Measurements from ENCODE around the gene MAGEH1.
"Not testable (repeated sequence)": the region's sequence is repeated elsewhere in the genome, so short reads cannot be mapped to it uniquely, and the experiment has no call there.

Gene MAGEH1, protein sequence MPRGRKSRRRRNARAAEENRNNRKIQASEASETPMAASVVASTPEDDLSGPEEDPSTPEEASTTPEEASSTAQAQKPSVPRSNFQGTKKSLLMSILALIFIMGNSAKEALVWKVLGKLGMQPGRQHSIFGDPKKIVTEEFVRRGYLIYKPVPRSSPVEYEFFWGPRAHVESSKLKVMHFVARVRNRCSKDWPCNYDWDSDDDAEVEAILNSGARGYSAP

DNA sequence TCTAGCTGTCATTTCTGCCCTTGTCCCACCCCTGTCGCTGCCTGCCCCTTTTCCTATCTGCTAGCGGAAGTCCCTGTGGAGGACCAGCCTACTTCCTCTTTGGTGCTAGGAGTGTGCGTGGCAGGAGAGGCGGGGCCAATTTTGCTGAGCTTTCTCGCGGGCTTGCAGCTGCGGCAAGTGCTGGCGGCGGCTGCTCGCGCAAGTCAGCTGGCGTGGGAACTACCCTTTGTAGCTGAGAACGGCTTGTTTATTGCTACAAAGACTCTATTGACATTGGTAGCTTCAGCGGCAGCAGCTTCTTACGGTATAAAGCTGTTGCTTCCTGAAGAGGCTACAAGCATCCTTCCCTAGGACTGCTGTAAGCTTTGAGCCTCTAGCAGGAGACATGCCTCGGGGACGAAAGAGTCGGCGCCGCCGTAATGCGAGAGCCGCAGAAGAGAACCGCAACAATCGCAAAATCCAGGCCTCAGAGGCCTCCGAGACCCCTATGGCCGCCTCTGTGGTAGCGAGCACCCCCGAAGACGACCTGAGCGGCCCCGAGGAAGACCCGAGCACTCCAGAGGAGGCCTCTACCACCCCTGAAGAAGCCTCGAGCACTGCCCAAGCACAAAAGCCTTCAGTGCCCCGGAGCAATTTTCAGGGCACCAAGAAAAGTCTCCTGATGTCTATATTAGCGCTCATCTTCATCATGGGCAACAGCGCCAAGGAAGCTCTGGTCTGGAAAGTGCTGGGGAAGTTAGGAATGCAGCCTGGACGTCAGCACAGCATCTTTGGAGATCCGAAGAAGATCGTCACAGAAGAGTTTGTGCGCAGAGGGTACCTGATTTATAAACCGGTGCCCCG is at the start of gene MAGEH1:
Gene MAGEH1 (plus strand): TSS at position 138 of the 843 bp plus-strand sequence. CDS start 248 bp downstream, at position 386.
- DNase-seq: peak; percentile 1

DNA sequence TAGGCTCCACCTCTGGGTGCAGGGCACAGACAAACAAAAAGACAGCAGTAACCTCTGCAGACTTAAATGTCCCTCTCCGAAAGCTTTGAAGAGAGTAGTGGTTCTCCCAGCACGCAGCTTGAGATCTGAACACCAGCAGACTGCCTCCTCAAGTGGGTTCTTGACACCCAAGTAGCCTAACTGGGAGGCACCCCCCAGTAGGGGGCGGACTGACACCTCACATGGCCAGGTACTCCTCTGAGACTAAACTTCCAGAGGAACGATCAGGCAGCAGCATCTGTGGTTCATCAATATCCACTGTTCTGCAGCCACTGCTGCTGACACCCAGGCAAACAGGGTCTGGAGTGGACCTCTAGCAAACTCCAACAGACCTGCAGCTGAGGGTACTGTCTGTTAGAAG is 24.8 kb upstream of the MAGEH1 start:
- not testable (repeated sequence) for DNase-seq

DNA sequence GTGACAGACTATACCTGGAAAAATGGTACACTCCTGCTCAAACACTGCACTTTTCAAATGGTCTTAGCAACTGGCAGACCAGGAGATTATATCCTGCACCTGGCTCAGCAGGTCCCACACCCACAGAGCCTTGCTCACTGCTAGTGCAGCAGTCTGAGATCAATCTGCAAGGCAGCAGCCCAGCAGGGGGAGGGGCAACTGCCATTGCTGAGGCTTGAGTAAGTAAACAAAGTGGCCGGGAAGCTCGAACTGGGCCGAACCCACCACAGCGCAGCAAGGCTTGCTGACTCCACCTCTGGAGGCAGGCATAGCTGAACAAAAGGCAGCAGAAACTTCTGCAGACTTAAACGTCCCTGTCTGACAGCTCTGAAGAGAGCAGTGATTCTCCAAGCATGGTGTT is 8.5 kb upstream of the MAGEH1 start:
- DNase-seq: not testable (repeated sequence)

DNA sequence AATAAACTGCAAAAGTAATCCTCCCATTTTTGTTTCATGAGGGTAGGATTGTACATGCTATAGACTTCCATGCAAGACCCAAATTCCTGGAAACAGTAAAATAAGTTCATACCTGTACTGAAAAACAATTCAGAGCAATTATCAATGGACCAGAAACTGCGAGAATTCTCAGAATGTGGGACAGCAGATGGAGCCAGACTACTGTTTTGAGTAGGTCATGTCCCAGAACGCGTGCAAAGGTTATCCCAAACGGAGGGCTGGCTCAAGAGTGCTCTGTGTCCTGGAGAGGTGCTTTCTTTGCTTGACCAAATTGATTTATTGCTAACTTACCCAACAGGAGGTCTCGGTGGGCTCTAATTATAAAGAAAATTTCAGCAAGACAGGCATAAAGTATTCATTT is 1.7 kb upstream of the MAGEH1 start:
- DNase-seq: no peak

DNA sequence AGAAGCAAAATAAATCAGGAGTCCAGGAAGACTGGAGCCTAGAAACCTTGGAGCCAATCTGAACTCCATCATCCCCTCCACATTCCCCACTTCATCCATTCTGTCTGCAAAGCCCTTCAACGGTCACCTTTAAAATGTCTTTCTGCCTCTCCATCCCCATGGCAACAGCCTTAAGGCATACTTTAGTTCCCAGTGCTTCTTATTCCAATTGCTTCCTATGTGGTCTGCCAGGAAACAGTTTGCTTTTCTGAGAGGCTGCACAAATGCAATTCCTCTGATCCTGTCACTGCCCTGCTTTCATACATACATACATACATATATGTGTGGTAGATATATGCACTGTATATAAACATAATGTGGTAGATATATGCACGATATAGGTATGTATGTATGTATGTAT is 786 bp upstream of the MAGEH1 start:
- no peak for DNase-seq

DNA sequence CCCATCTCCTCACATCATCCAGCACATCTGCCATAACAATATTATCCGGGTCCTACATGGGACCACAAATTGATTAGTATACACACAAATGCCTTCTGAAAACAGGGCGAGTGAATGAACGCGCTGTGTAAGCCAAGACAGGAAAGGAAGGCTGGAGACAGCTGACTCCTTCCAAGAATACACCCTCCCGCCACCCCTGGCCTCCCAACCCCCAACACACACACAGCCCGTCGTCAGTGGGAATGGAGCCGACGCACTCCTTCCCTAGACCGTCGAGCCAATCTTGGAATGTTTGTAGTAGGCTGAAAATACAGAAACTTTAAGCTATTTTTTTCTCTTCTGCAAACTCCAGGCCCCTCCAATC is 319 bp upstream of the MAGEH1 start:
- no peak for DNase-seq

DNA sequence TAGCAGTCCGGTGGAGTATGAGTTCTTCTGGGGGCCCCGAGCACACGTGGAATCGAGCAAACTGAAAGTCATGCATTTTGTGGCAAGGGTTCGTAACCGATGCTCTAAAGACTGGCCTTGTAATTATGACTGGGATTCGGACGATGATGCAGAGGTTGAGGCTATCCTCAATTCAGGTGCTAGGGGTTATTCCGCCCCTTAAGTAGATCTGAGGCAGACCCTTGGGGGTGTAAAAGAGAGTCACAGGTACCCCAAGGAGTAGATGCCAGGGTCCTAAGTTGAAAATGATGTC is 852 bp downstream of the MAGEH1 start:
- DNase-seq: no peak

DNA sequence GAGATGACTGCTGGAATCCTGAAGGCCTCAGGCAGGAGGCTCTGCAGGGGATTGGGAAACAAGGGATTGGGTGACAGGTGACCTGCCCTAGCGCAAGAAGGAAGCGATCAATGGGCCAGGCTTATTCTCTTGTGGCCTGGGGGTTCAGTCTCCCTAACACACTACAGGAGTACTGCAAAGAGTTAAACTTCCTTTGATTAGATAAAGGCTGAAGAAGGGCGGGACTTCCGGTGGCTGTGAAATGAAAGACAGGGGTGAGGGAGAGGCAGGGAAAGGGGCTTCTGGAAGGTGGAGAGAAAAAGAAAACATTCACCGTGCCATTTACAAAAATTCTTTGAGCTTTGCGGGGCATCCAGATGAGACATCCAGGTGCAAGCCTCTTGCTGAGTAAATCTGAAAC is 3.8 kb downstream of the MAGEH1 start:
- not testable (repeated sequence) for DNase-seq

DNA sequence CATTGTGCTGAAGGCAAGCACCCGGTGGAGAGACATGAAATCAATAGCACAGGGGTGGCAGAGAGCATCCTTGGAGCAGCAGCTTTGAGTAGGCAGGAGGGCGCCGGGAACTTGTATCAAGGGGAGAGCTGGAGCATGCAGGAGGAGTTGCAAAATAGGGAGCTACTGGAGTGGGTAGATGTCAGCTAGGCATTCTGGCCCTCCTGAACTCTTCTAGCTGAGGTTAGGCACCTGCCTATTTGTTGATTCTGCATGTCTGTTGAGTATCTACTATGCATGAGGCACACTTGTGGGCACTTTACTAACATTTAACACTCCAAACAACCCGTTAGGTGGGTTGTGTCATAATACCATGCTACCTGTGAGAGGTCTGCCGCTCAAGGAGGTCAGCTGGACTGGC is 7.5 kb downstream of the MAGEH1 start:
- not testable (repeated sequence) for DNase-seq

DNA sequence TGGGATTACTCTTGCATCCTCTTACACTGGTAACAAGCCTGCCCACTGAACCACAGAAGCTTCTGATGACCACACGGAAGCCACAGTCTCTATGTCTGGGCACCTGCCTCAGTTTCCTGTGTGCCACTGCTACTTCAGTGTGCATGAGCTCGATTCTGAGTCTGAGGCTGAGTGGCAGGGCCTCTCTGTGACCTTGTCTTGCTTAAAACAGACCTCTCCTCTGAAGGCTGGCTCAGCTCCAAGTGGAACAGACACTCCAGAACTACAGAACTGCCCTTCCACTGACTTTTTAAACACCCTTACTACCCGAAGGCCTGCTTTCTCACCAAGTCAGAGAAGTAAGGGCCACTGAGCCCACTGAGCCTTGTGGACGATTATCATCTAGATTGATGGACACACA is 8.0 kb downstream of the MAGEH1 start:
- not testable (repeated sequence) for DNase-seq

DNA sequence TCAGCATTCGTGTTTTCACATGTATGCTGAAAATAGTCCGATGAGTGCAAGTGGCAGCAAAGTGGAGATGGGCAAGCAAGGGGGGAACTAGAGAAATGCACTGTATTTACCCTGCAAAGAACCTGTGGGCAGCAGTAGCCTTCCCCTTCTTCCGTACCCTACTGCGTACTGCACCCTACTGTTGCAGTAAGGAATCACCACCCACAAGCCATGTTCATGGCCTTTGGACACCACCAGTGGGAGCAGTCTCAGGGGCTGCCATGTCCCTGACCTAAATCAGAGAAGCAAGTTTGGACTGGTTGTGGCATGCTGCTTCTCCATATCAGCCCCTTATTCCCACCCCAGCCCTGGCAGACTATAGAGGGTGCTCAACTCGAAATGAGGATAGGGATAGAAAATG is 12.1 kb downstream of the MAGEH1 start:
- DNase-seq: not testable (repeated sequence)

DNA sequence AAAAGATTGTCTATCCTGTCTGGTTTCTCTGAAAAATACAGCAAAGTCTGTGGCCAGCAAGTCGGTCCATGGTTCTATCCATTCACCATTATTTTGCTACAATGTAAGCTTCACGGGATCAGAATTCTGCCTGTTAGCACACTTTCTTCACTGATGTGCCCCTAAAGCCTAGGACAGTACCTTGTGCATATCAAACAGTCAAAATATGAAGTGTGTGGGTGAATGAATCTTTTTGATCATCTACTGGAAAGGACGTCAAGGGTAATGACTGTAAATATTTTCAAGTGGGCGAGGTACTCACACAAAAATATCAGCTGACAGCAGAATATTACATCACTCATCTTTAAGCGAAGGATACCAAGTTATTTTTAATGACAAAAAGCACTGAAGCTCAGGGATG is 13.2 kb downstream of the MAGEH1 start:
- DNase-seq: not testable (repeated sequence)

DNA sequence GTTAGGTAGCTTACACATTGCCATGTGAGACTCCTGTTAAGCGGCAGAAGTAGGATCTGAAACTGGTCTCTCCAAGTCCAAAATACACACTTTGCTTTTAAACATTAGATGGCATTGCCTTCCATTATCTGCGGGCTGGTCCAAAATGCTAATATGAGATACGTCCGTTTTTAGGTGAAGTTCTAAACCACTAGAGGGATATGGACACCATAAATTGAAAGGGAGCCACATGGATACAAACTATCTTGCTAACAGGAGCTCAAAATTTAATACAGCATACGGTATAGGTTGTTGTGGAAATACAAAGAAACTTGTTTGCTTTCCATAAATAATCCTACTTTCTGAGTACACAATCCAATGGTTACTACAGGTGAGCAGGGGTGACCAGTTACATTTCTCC is 13.9 kb downstream of the MAGEH1 start:
- not testable (repeated sequence) for DNase-seq

DNA sequence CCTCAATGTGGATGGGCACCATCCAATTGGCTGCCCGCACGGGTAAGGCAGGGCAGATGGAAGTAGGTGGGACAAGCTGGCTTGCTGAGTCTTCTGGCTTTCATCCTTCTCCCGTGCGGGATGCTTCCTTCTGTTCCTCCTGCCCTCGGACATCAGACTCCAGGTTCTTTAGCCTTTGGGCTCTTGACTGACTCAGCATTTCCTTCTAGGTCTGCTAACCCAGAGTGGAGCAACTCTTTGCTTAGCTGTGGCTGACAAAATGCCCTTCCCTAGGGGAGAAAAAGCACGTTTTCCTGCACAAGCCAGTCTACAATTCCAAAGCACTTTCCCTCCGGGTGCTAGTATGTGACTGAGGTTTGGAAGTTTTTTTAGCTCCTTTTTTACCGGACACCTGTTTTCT is 28.0 kb downstream of the MAGEH1 start:
- not testable (repeated sequence) for DNase-seq

DNA sequence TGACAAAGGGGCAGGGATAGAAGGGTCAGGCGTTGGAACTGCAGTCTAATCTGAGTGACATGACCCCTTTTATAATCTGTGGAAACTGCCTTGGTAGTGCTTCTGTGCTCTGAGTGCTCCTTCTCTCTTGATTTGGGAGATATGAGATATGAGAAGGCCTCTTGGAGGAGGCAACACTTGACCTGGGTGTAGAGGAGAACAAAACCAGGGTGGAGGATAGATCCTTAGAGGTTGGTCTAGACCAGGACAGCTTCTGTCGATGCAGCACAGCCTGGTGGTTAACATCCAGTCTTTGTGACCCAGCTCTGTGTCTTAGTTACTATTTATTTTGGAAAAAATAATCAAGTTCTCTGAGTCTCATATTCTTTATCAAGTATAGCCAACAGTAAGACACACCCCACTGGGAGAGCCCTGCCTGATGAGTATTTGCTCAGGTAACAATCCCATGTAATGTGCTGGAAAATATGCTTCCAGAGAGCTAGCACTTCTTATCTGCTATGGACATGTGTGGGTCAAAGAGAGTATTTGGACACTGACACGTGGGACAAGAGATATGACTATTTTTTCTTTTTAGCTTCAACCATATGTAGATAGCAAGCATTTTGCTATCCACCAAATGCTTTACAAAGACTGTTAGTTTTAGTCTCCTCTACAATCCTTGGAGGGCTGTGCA is 28.6 kb downstream of the MAGEH1 start:
- no peak for DNase-seq

DNA sequence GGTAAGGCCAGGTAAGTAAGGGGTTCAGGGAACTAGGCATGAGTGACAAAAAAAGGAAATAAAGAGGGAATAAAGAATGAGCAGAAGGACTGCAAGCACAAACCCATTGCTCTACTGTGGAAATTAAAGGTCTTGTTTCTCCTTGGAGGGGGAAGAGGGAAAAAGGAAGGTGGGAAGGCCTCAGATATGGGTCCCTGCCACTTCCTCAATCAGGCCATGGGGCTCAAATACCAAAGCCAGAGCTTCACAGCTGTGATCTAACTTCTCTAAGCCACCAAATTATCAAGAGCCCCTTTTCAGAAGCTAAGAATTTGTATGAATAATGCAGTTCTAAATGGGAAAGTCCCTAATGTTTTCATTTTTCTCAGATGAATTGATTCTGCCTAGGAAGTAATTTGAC is 33.0 kb downstream of the MAGEH1 start:
- DNase-seq: no peak

DNA sequence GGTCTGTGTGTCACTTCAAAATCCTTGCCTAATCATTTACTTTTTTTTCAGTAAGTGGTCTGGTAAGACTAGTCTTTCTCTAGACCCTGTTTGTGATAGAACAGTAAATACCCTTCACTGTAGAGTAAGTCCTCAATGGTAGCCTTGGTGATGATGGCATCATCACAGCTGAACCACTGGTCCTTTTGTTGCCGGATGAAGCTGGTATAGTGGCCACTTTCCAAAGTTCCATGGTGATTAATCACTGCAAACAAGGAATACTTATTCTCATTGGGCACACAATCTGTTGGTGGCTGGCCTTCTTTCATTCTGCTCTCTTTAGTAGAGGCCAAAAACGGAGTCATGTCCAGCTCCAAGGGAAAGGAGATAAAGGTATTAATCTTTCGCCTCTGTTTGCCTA is 34.8 kb downstream of the MAGEH1 start:
- no peak for DNase-seq

DNA sequence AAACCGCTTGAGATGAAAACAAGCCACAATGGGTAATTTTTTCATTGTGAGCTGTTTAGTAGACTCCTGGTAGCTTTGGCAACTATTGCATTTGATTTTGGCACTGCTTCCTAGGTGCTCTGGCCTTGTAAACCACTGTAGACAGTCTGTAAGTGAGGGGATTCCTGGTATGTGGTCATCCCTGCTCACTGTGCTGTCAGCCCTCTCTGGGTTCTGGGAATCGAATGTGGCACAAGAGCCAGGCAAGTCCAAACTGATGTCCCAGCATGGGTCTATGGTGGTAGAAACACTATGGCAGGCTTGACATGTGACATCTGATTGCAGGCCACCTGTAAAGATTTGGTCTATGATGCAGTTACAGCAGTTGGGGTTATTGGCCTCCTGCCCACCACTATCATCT is 35.2 kb downstream of the MAGEH1 start:
- DNase-seq: no peak

DNA sequence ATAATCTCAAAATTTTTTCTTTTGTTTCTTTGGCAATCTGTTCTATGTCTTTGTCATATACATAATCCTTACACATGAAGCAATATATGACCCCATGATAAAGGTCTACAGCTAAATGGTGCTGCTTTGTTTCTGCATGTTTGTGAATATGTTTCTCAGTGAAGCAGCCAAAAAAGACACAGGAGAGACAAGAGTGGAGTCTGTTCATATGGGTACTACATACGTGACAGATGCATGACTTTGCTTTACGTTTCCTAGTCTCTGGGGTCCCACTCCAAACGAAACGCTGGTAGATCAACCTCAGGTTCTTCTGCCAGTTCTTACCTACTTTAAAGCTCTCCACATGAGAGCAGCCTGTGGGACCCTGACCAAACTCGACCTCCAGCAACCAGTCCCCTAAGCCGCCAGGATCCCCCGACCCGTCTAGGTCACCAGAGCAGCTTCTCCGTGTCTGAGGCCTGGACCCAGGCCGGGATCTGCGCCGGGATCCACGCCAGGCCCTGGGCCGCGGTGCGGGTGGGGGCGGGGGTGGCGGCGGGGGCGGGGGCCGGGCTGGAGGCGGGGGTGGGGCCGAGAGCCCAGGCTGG is 36.2 kb downstream of the MAGEH1 start:
- no peak for DNase-seq

DNA sequence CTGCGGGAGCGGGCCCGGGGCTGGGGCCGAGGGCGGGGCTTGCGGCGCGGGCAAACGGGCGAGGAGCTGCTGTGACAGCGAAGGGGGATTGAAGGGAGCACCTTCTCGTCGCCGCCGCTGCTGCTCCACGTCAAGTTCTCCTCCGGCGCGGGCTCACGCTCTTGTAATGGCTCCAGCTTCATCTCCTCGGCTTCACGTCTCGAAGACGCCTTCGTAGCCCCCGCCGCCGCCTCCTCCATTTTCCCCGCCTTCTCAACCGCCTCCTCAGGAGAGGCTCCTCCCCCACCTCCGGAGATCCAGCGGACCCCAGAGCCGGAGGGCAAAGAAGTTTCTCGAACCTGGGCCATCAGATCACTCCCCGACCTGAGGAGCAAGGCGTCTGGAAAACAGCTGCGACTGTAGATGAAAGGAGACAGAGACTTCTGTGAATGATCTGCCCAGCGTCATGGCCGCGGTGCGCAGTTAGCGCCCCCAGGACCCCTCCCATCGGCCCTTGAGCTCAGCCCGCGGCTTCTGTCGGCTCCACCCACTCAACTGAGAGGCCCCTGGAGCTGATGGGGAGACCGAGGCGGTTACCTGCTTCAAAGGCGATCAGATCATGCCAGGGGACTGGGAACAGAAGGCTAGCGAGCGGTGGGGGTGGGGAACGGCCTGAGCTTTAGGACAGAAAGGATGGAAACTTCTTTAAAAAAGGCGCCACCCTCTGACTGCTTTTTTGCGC is 36.8 kb downstream of the MAGEH1 start:
- DNase-seq: peak; percentile 21

DNA sequence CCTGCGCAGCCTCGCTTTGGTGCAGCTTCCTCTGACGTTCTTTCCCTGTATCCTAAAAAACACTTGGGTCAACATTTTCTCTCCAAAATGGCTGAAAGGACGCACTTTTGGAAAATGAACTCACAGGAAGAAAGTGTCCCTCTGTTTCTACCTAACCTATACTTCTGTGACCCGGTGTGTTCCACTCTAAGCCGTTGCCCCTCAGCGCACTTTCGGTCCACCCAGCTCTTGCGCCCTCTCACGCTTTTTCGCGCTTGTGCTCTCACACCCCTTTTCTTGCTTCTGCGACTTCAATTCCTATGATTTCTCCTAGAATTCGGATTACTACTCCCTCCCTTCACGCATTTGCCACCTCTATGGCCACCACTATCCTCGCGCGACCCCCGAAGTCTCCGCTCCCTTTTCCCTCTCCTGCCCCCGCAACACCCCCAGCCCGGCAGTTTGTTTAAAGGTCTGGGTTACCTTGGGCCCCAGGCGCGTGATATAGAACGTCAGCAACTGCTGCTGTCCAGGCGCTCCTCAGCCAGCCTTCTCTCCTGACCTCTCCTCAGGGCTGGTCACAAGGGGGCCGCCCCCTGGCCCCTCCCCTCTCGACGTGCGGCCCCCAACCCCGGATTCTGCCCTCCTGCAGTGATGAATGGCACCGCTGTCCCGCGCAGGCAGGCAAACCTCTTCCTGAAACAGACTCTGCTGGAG is 37.5 kb downstream of the MAGEH1 start, which contains the start of gene USP51:
Gene USP51 (minus strand): TSS at position 535 of the 696 bp plus-strand sequence. CDS start 909 bp downstream, outside the sequence.
- no peak for DNase-seq

DNA sequence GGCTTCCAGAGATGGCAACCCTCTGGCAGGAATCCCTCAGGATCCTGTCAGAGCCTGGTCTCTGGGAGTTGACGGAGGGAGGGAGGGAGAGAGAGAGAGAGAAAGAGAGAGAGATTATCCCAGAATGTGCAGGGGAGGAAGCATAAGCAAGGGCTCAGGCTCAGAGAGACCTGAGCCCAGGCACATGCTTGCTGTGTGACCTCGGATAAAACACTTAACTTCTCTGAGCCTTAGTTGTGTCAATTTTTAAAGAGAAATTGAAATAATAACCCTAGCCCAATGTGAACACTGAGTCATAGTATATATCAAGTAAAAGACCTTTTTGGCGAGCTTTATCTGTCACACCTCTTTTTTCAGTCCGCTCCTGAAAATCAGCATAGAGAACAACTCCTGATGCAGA is 38.2 kb downstream of the MAGEH1 start:
- no peak for DNase-seq

Data from amniotic stem cell (primary cell).